ENCODE results near the gene SIAH3.

SIAH3 gene

GRCh38 chr13:45781553-45782326 lies 69.8 kb downstream of the SIAH3 start:
- Histone ChIP-seq H3K9me3 (ENCODE audit: control insufficient read depth, insufficient read depth, low read length) (no peaks in the 10 kb centered on the region), H3K9ac (ENCODE audit: low read depth, low read length) (no peak overlapping the region), H3K4me1 (ENCODE audit: control insufficient read depth, insufficient read depth, low read length) (0 out of 2 replicates have a peak, but pooled peaks cover under 1% of the 10 kb centered on the region), H3K27ac (ENCODE audit: low read depth, low read length) (no peak overlapping the region), H3K27me3 (ENCODE audit: control insufficient read depth, insufficient read depth, low read length) (no peaks in the 10 kb centered on the region), H3K36me3 (ENCODE audit: control insufficient read depth, insufficient read depth, low read length) (no peaks in the 10 kb centered on the region), H3K4me3 (ENCODE audit: low read depth, low read length) (no peak overlapping the region)

GRCh38 chr13:45779901-45780300 lies 71.7 kb downstream of the SIAH3 start:
- no peaks in the 10 kb centered on the region for H3K27me3 ChIP-seq (ENCODE audit: control insufficient read depth, insufficient read depth, low read length)
- no peak overlapping the region for H3K4me3 ChIP-seq (ENCODE audit: low read depth, low read length)
- H3K27ac ChIP-seq (ENCODE audit: low read depth, low read length): no peak overlapping the region
- no peaks in the 10 kb centered on the region for H3K9me3 ChIP-seq (ENCODE audit: control insufficient read depth, insufficient read depth, low read length)
- H3K9ac ChIP-seq (ENCODE audit: low read depth, low read length): no peak overlapping the region
- H3K36me3 ChIP-seq (ENCODE audit: control insufficient read depth, insufficient read depth, low read length): no peaks in the 10 kb centered on the region
- peaks cover 18% of the 10 kb centered on the region for H3K4me1 ChIP-seq (ENCODE audit: control insufficient read depth, insufficient read depth, low read length)

- no peak overlapping the region for H3K9ac ChIP-seq (ENCODE audit: low read depth, low read length)
- peaks cover 25% of the 10 kb centered on the region for H3K4me1 ChIP-seq (ENCODE audit: control insufficient read depth, insufficient read depth, low read length)
- H3K36me3 ChIP-seq (ENCODE audit: control insufficient read depth, insufficient read depth, low read length): no peaks in the 10 kb centered on the region
- H3K4me3 ChIP-seq (ENCODE audit: low read depth, low read length): no peak overlapping the region
- H3K27ac ChIP-seq (ENCODE audit: low read depth, low read length): no peak overlapping the region
- no peaks in the 10 kb centered on the region for H3K9me3 ChIP-seq (ENCODE audit: control insufficient read depth, insufficient read depth, low read length)
- no peaks in the 10 kb centered on the region for H3K27me3 ChIP-seq (ENCODE audit: control insufficient read depth, insufficient read depth, low read length)
Observed at GRCh38 chr13:45778882-45779281, 72.7 kb downstream of the SIAH3 start.

- H3K4me3 ChIP-seq (ENCODE audit: low read depth, low read length): no peak overlapping the region
- H3K9me3 ChIP-seq (ENCODE audit: control insufficient read depth, insufficient read depth, low read length): no peaks in the 10 kb centered on the region
- no peak overlapping the region for H3K9ac ChIP-seq (ENCODE audit: low read depth, low read length)
- no peaks in the 10 kb centered on the region for H3K36me3 ChIP-seq (ENCODE audit: control insufficient read depth, insufficient read depth, low read length)
- H3K27ac ChIP-seq (ENCODE audit: low read depth, low read length): no peak overlapping the region
- peaks cover 40% of the 10 kb centered on the region for H3K4me1 ChIP-seq (ENCODE audit: control insufficient read depth, insufficient read depth, low read length)
- no peaks in the 10 kb centered on the region for H3K27me3 ChIP-seq (ENCODE audit: control insufficient read depth, insufficient read depth, low read length)
Observed at GRCh38 chr13:45776748-45777147, 74.8 kb downstream of the SIAH3 start.

- peak overlapping the region; percentile 11 for H3K27ac ChIP-seq (ENCODE audit: low read depth, low read length)
- H3K27me3 ChIP-seq (ENCODE audit: control insufficient read depth, insufficient read depth, low read length): no peaks in the 10 kb centered on the region
- H3K4me3 ChIP-seq (ENCODE audit: low read depth, low read length): no peak overlapping the region
- H3K36me3 ChIP-seq (ENCODE audit: control insufficient read depth, insufficient read depth, low read length): no peaks in the 10 kb centered on the region
- no peaks in the 10 kb centered on the region for H3K9me3 ChIP-seq (ENCODE audit: control insufficient read depth, insufficient read depth, low read length)
- no peak overlapping the region for H3K9ac ChIP-seq (ENCODE audit: low read depth, low read length)
- peaks cover 42% of the 10 kb centered on the region for H3K4me1 ChIP-seq (ENCODE audit: control insufficient read depth, insufficient read depth, low read length)
Observed at GRCh38 chr13:45775401-45775963, 76.1 kb downstream of the SIAH3 start.

GRCh38 chr13:45773944-45774343 lies 77.6 kb downstream of the SIAH3 start:
- Histone ChIP-seq H3K36me3 (ENCODE audit: control insufficient read depth, insufficient read depth, low read length) (no peaks in the 10 kb centered on the region), H3K4me1 (ENCODE audit: control insufficient read depth, insufficient read depth, low read length) (peaks cover 57% of the 10 kb centered on the region), H3K27ac (ENCODE audit: low read depth, low read length) (no peak overlapping the region), H3K9ac (ENCODE audit: low read depth, low read length) (no peak overlapping the region), H3K9me3 (ENCODE audit: control insufficient read depth, insufficient read depth, low read length) (no peaks in the 10 kb centered on the region), H3K27me3 (ENCODE audit: control insufficient read depth, insufficient read depth, low read length) (no peaks in the 10 kb centered on the region), H3K4me3 (ENCODE audit: low read depth, low read length) (no peak overlapping the region)

- Histone ChIP-seq H3K27ac (ENCODE audit: low read depth, low read length) (no peak overlapping the region), H3K9ac (ENCODE audit: low read depth, low read length) (no peak overlapping the region), H3K4me1 (ENCODE audit: control insufficient read depth, insufficient read depth, low read length) (peaks cover 65% of the 10 kb centered on the region), H3K36me3 (ENCODE audit: control insufficient read depth, insufficient read depth, low read length) (no peaks in the 10 kb centered on the region), H3K27me3 (ENCODE audit: control insufficient read depth, insufficient read depth, low read length) (no peaks in the 10 kb centered on the region), H3K9me3 (ENCODE audit: control insufficient read depth, insufficient read depth, low read length) (no peaks in the 10 kb centered on the region), H3K4me3 (ENCODE audit: low read depth, low read length) (no peak overlapping the region)
Observed at GRCh38 chr13:45773236-45773635, 78.3 kb downstream of the SIAH3 start.

GRCh38 chr13:45770886-45771285 lies 80.7 kb downstream of the SIAH3 start:
- no peaks in the 10 kb centered on the region for H3K27me3 ChIP-seq (ENCODE audit: control insufficient read depth, insufficient read depth, low read length)
- H3K36me3 ChIP-seq (ENCODE audit: control insufficient read depth, insufficient read depth, low read length): no peaks in the 10 kb centered on the region
- H3K4me1 ChIP-seq (ENCODE audit: control insufficient read depth, insufficient read depth, low read length): peaks cover 59% of the 10 kb centered on the region
- no peak overlapping the region for H3K9ac ChIP-seq (ENCODE audit: low read depth, low read length)
- no peaks in the 10 kb centered on the region for H3K9me3 ChIP-seq (ENCODE audit: control insufficient read depth, insufficient read depth, low read length)
- H3K27ac ChIP-seq (ENCODE audit: low read depth, low read length): no peak overlapping the region
- no peak overlapping the region for H3K4me3 ChIP-seq (ENCODE audit: low read depth, low read length)

- peak overlapping the region; percentile 30; the same call in 1 of the 2 replicates for H3K9ac ChIP-seq (ENCODE audit: low read depth, low read length)
- H3K27me3 ChIP-seq (ENCODE audit: control insufficient read depth, insufficient read depth, low read length): no peaks in the 10 kb centered on the region
- H3K36me3 ChIP-seq (ENCODE audit: control insufficient read depth, insufficient read depth, low read length): no peaks in the 10 kb centered on the region
- H3K4me1 ChIP-seq (ENCODE audit: control insufficient read depth, insufficient read depth, low read length): peaks cover 43% of the 10 kb centered on the region
- peak overlapping the region; percentile 86 for H3K27ac ChIP-seq (ENCODE audit: low read depth, low read length)
- H3K9me3 ChIP-seq (ENCODE audit: control insufficient read depth, insufficient read depth, low read length): no peaks in the 10 kb centered on the region
- H3K4me3 ChIP-seq (ENCODE audit: low read depth, low read length): peak overlapping the region; percentile 11; the same call in 1 of the 2 replicates
Observed at GRCh38 chr13:45768656-45769479, 82.7 kb downstream of the SIAH3 start.

GRCh38 chr13:45765464-45765863 lies 86.1 kb downstream of the SIAH3 start:
- Histone ChIP-seq H3K4me1 (ENCODE audit: control insufficient read depth, insufficient read depth, low read length) (peaks cover 26% of the 10 kb centered on the region), H3K27ac (ENCODE audit: low read depth, low read length) (no peak overlapping the region), H3K9me3 (ENCODE audit: control insufficient read depth, insufficient read depth, low read length) (no peaks in the 10 kb centered on the region), H3K9ac (ENCODE audit: low read depth, low read length) (no peak overlapping the region), H3K4me3 (ENCODE audit: low read depth, low read length) (no peak overlapping the region), H3K36me3 (ENCODE audit: control insufficient read depth, insufficient read depth, low read length) (no peaks in the 10 kb centered on the region), H3K27me3 (ENCODE audit: control insufficient read depth, insufficient read depth, low read length) (no peaks in the 10 kb centered on the region)

GRCh38 chr13:45763419-45763818 lies 88.1 kb downstream of the SIAH3 start:
- Histone ChIP-seq H3K27ac (ENCODE audit: low read depth, low read length) (no peak overlapping the region), H3K9me3 (ENCODE audit: control insufficient read depth, insufficient read depth, low read length) (no peaks in the 10 kb centered on the region), H3K4me3 (ENCODE audit: low read depth, low read length) (no peak overlapping the region), H3K4me1 (ENCODE audit: control insufficient read depth, insufficient read depth, low read length) (peaks cover 5% of the 10 kb centered on the region), H3K36me3 (ENCODE audit: control insufficient read depth, insufficient read depth, low read length) (no peaks in the 10 kb centered on the region), H3K9ac (ENCODE audit: low read depth, low read length) (no peak overlapping the region), H3K27me3 (ENCODE audit: control insufficient read depth, insufficient read depth, low read length) (no peaks in the 10 kb centered on the region)
